ENCODE measurements around the gene ASTN2.
"Not testable (repeated sequence)": the region's sequence is repeated elsewhere in the genome, so short reads cannot be mapped to it uniquely, and the experiment has no call there.

Gene ASTN2

DNA sequence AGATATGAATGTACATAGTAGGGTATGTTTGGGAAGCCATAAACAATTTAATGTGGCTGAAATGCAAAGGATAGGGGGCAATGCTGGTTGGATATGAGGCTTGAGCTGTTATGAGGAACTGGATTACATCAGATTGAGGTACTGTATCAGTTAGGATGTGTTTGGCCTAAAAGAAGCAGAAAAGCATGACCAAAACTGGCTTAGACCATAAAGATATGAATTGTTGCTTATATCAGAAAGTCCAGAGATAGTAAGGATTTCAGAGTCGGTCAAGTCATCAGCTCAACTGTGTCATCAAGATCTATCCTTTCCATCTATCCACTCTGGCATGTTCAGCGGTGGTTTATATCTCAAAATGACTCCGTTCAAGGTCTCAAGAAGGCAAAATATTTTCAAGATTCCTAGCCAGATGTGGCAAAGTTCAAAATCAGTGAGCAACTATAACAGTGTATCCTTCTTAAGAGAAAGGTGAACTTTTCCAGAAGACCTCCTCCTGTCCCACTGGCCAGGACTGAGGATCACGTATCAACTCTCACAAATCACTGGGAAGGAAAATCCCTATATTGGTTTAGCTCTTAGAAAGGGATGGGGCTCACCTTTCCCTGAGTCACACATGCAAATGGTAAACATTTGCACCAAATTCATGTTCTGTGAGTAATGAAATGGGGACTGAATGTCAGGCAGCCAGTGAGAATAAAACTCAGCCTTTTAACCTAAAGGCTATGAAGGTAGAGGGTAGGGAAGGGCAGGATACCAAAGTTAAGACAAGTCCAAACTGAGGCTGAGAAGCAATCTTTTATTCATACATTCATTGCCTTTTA, 469.9 kb downstream of the ASTN2 start:
- DNase-seq = no peak

GRCh38 chr9:116943970-116944369, 470.9 kb downstream of the ASTN2 start:
- DNase-seq = no peak

- no peak for DNase-seq
These were observed 472.2 kb downstream of the ASTN2 start for GRCh38 chr9:116942593-116943061.

DNA sequence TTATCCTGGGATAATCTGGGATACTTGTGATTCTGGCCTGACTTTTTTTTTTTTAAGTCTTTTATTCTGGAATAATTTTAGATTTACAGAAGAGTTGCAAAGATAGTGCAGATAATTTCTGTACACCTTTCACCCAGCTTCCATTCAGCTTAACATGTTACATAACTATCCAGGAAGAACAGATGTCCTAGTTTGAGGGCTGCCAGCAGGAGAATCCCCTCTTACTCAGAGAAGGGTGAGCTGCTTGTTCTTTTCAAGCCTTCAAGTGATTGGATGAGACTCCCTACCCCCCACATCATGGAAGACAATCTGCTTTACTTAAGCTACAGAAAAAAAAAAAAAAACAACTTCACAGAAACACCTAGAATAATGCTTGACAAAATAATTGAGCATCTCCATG, 473.6 kb downstream of the ASTN2 start:
- no peak for DNase-seq

- DNase-seq = no peak
These were observed 474.1 kb downstream of the ASTN2 start for GRCh38 chr9:116940614-116941215.

GRCh38 chr9:116939614-116940013, 475.2 kb downstream of the ASTN2 start:
- no peak for DNase-seq

- DNase-seq = no peak
These were observed 475.7 kb downstream of the ASTN2 start for GRCh38 chr9:116939161-116939560.

- DNase-seq = no peak
These were observed 477.5 kb downstream of the ASTN2 start for GRCh38 chr9:116937361-116937760.

- no peak for DNase-seq
These were observed 479.5 kb downstream of the ASTN2 start for GRCh38 chr9:116935149-116935897.

DNA sequence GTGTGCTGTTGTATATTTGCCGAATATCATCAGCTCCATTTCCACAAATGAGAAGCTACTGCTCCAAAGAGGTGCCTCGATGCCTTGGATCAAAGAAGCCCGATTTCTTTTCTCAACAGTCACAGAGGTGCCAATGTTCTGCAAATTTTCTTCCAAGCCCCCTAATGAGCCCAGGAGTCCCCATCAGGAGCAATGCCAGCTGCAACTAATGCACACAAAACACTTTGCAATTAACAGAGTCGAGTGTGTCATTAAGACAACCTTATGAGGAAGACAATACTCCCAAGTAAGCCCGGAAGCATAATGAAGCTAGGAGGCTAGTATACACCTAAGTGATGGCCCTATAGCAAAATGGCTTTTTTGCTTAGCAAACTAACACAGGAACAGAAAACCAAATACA, 480.7 kb downstream of the ASTN2 start:
- no peak for DNase-seq

- DNase-seq = no peak
These were observed 481.6 kb downstream of the ASTN2 start for GRCh38 chr9:116933251-116933650.

GRCh38 chr9:116929621-116930020, 485.2 kb downstream of the ASTN2 start:
- no peak for DNase-seq

- DNase-seq = no peak
These were observed 486.0 kb downstream of the ASTN2 start for GRCh38 chr9:116928884-116929283.

GRCh38 chr9:116928289-116928688, 486.6 kb downstream of the ASTN2 start:
- DNase-seq = no peak

DNA sequence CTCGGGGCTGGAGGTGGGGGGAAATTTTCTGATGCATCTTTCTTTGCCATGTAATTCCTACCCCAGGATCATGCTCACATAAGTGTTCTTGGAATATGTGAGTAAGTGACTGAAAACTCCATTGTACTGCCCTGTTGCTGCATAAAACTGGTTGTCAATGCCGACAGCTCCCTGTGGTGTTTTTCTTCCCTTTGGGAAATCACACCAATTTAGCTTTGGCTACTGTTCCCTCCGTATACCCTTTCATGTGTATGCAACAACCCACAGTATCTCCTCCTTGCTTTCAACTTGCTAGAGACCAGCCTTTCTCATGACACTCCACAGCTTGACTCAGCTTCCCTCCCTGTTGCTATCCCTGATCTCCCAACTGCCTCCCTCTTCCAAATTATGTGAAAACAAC, 487.1 kb downstream of the ASTN2 start:
- DNase-seq = no peak

DNA sequence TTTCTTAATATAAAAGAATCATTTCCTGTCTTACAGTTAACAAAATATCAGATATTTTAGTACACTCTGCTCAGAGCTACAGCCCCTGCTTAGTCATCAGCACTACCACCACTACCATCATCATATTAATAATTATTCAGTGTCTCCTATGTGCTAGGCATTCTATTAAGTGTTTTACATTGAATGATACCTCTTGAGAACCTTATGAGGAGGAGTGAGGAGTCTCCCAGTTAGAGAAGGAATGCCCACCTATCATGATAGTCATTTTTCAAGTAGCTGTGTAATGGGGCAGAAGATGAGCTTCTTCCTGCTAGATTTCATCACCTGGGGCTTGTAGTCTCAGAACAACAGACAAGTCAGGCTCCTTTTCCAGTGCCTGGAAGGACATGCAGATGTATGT, 489.7 kb downstream of the ASTN2 start:
- no peak for DNase-seq

DNA sequence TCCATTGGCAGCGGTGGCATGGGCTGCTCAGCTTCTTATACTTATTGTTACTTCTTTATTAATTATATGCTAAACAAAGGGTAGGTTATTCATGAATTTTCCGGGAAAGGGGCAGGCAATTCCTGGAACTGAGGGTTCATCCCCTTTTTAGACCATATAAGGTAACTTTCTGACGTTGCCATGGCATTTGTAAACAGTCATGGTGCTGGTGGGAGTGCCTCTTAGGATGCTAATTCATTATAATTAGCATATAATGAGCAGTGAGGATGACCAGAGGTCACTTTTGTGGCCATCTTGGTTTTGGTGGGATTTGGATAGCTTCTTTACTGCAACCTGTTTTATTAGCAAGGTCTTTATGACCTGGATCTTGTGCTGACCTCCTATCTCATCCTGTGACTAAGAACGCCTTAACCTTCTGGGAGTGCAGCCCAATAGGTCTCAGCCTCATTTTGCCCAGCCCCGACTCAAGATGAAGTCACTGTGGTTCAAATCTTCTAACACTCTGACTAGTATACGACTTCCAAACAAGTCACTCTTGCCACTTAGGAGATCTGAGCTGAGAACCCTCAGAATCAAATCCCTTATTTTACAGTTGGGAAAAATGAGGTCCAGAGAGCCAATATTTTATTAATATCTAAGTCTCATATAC, 490.3 kb downstream of the ASTN2 start:
- DNase-seq = no peak

DNA sequence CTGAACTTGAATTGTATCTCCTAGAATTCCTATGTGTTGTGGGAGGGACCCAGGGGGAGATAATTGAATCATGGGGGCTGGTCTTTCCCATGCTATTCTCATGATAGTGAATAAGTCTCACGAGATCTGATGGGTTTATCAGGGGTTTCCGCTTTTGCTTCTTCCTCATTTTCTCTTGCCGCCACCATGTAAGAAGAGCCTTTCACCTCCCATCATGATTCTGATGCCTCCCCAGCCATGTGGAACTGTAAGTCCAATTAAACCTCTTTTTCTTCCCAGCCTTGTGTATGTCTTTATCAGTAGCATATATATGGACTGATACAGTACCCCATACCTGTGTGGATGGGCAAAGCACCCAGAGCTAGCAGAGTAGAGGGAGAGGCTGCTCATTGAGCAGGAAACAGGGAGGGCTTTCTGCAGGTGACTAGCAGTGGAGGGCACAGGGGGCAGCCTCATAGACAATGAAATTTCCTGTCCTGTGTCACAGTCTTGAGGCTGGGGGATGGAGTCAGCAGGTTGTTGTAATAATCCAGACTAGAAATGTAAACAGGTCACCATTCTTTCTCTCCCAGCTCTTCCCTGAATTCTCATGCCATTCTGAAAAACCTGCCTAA, 496.9 kb downstream of the ASTN2 start:
- DNase-seq = not testable (repeated sequence)

DNA sequence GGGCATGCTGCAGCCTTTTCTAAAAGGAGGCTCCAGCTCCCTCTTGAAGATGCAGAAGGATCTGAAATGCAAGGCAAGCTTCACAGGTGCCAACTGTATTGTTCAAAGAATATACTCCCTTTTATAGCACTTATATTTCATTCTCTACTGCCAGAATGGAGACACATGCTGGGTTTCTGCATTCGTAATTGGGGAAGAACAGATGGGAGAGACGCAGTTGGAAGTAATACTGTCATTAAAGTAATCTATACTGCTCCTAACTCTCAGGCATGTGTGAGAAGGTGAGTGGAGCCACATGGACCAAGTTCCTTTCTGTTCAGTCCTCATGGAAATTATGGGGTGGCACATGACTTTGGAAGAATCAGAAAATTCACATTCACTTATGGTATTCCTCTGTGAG, 501.3 kb downstream of the ASTN2 start:
- no peak for DNase-seq

- no peak for DNase-seq
These were observed 504.7 kb downstream of the ASTN2 start for GRCh38 chr9:116910201-116910600.

DNA sequence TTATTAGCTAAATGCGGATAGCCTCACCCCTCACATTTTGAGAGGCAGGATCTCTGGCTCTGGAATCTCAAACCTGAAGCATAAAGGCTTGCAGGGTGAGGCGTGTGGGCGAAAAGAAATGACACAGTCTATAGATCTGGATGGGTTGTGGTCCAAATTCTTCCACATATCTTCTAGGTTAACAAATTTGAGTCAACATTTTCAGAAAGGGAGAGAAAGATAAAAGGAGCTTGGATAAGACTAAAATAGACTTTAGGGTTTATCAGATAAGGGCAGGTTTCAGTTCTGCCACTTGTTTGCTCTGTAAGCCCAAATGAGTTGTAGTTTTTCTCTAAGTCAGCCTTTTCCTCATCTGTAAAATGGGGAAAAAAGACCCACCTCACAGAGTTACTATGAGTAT, 506.9 kb downstream of the ASTN2 start:
- no peak for DNase-seq

- no peak for DNase-seq
These were observed 509.7 kb downstream of the ASTN2 start for GRCh38 chr9:116905171-116905588.

DNA sequence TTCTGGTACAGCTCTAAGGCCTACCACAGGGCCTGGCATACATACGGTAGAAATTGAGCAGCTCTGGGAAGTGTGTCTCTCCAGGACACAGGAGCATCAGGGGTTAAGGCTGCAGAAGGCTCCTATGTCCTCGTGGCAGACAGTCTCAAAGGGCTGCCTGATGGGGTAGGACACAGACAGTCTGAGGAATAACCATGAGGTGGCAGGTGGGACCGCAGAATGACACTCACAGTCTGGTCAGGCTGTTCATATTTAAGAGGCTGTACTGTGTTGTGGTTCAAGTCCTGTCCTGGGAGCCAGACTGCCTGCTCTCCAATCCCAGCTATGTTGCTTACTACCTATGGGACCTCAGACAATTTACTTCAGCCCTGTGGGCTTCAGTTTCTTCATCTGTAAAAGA, 510.7 kb downstream of the ASTN2 start:
- no peak for DNase-seq
